Measurements from ENCODE around the gene MACROD1.

The MACROD1 gene

GRCh38 chr11:64070314-64070681 lies 95.6 kb downstream of the MACROD1 start:
- Histone ChIP-seq H3K4me2 (ENCODE audit: low read length) (no peak overlapping the region), H3K4me1 (ENCODE audit: control insufficient read depth, insufficient read depth, low read length) (no peaks in the 10 kb centered on the region), H3K27me3 (ENCODE audit: control insufficient read depth, insufficient read depth, low read length) (no peaks in the 10 kb centered on the region), H3K4me3 (ENCODE audit: low read length) (no peak overlapping the region), H3K9ac (ENCODE audit: low read depth, low read length) (no peak overlapping the region), H3K36me3 (ENCODE audit: insufficient read depth, low read length) (no peaks in the 10 kb centered on the region), H3K9me3 (replicated peaks; ENCODE audit: low read length) (no peaks in the 10 kb centered on the region)

GRCh38 chr11:64069401-64070313 lies 96.3 kb downstream of the MACROD1 start:
- Histone ChIP-seq H3K36me3 (ENCODE audit: insufficient read depth, low read length) (no peaks in the 10 kb centered on the region), H3K4me1 (ENCODE audit: control insufficient read depth, insufficient read depth, low read length) (no peaks in the 10 kb centered on the region), H3K9ac (ENCODE audit: low read depth, low read length) (no peak overlapping the region), H3K4me3 (ENCODE audit: low read length) (no peak overlapping the region), H3K27me3 (ENCODE audit: control insufficient read depth, insufficient read depth, low read length) (no peaks in the 10 kb centered on the region), H3K9me3 (replicated peaks; ENCODE audit: low read length) (no peaks in the 10 kb centered on the region), H3K4me2 (ENCODE audit: low read length) (no peak overlapping the region)

- no peak overlapping the region for H3K4me2 ChIP-seq (ENCODE audit: low read length)
- peaks cover 3% of the 10 kb centered on the region for H3K27me3 ChIP-seq (ENCODE audit: control insufficient read depth, insufficient read depth, low read length)
- no peak overlapping the region for H3K4me3 ChIP-seq (ENCODE audit: low read length)
- no peaks in the 10 kb centered on the region for H3K9me3 ChIP-seq (replicated peaks; ENCODE audit: low read length)
- H3K9ac ChIP-seq (ENCODE audit: low read depth, low read length), result no peak overlapping the region
- H3K36me3 ChIP-seq (ENCODE audit: insufficient read depth, low read length), result no peaks in the 10 kb centered on the region
- H3K4me1 ChIP-seq (ENCODE audit: control insufficient read depth, insufficient read depth, low read length), result no peaks in the 10 kb centered on the region
Observed at GRCh38 chr11:64068705-64069400, 97.1 kb downstream of the MACROD1 start.

- no peak overlapping the region for H3K9ac ChIP-seq (ENCODE audit: low read depth, low read length)
- no peak overlapping the region for H3K4me2 ChIP-seq (ENCODE audit: low read length)
- no peak overlapping the region for H3K4me3 ChIP-seq (ENCODE audit: low read length)
- no peaks in the 10 kb centered on the region for H3K4me1 ChIP-seq (ENCODE audit: control insufficient read depth, insufficient read depth, low read length)
- H3K9me3 ChIP-seq (replicated peaks; ENCODE audit: low read length), result no peaks in the 10 kb centered on the region
- H3K27me3 ChIP-seq (ENCODE audit: control insufficient read depth, insufficient read depth, low read length), result peaks cover 4% of the 10 kb centered on the region
- H3K36me3 ChIP-seq (ENCODE audit: insufficient read depth, low read length), result no peaks in the 10 kb centered on the region
Observed at GRCh38 chr11:64067230-64067993, 98.5 kb downstream of the MACROD1 start.

GRCh38 chr11:64065712-64066111 lies 100.2 kb downstream of the MACROD1 start:
- peaks cover 4% of the 10 kb centered on the region for H3K27me3 ChIP-seq (ENCODE audit: control insufficient read depth, insufficient read depth, low read length)
- no peaks in the 10 kb centered on the region for H3K36me3 ChIP-seq (ENCODE audit: insufficient read depth, low read length)
- no peak overlapping the region for H3K4me2 ChIP-seq (ENCODE audit: low read length)
- no peak overlapping the region for H3K9ac ChIP-seq (ENCODE audit: low read depth, low read length)
- no peaks in the 10 kb centered on the region for H3K9me3 ChIP-seq (replicated peaks; ENCODE audit: low read length)
- peaks cover 2% of the 10 kb centered on the region for H3K4me1 ChIP-seq (ENCODE audit: control insufficient read depth, insufficient read depth, low read length)
- no peak overlapping the region for H3K4me3 ChIP-seq (ENCODE audit: low read length)

- H3K4me1 ChIP-seq (ENCODE audit: control insufficient read depth, insufficient read depth, low read length), result peaks cover 4% of the 10 kb centered on the region
Observed at GRCh38 chr11:64065141-64065465, 100.8 kb downstream of the MACROD1 start.

GRCh38 chr11:64064374-64065140 lies 101.4 kb downstream of the MACROD1 start:
- peaks cover 4% of the 10 kb centered on the region for H3K4me1 ChIP-seq (ENCODE audit: control insufficient read depth, insufficient read depth, low read length)
- H3K9ac ChIP-seq (ENCODE audit: low read depth, low read length), result no peak overlapping the region
- H3K4me2 ChIP-seq (ENCODE audit: low read length), result no peak overlapping the region
- H3K9me3 ChIP-seq (replicated peaks; ENCODE audit: low read length), result no peaks in the 10 kb centered on the region
- H3K4me3 ChIP-seq (ENCODE audit: low read length), result no peak overlapping the region
- no peaks in the 10 kb centered on the region for H3K36me3 ChIP-seq (ENCODE audit: insufficient read depth, low read length)
- peaks cover 4% of the 10 kb centered on the region for H3K27me3 ChIP-seq (ENCODE audit: control insufficient read depth, insufficient read depth, low read length)

More at GRCh38 chr11:64065141-64065465, 100.8 kb downstream of the MACROD1 start:
- Histone ChIP-seq H3K36me3 (ENCODE audit: insufficient read depth, low read length) (no peaks in the 10 kb centered on the region), H3K27me3 (ENCODE audit: control insufficient read depth, insufficient read depth, low read length) (peaks cover 4% of the 10 kb centered on the region), H3K4me2 (ENCODE audit: low read length) (no peak overlapping the region), H3K4me3 (ENCODE audit: low read length) (no peak overlapping the region), H3K9me3 (replicated peaks; ENCODE audit: low read length) (no peaks in the 10 kb centered on the region), H3K9ac (ENCODE audit: low read depth, low read length) (no peak overlapping the region)

- H3K4me3 ChIP-seq (ENCODE audit: low read length), result no peak overlapping the region
- no peak overlapping the region for H3K9ac ChIP-seq (ENCODE audit: low read depth, low read length)
- H3K27me3 ChIP-seq (ENCODE audit: control insufficient read depth, insufficient read depth, low read length), result peaks cover 4% of the 10 kb centered on the region
- no peaks in the 10 kb centered on the region for H3K36me3 ChIP-seq (ENCODE audit: insufficient read depth, low read length)
- H3K9me3 ChIP-seq (replicated peaks; ENCODE audit: low read length), result no peaks in the 10 kb centered on the region
- peaks cover 4% of the 10 kb centered on the region for H3K4me1 ChIP-seq (ENCODE audit: control insufficient read depth, insufficient read depth, low read length)
- no peak overlapping the region for H3K4me2 ChIP-seq (ENCODE audit: low read length)
Observed at GRCh38 chr11:64063777-64064176, 102.1 kb downstream of the MACROD1 start.

GRCh38 chr11:64062185-64063039 lies 103.5 kb downstream of the MACROD1 start:
- H3K27me3 ChIP-seq (ENCODE audit: control insufficient read depth, insufficient read depth, low read length), result peaks cover 4% of the 10 kb centered on the region
- H3K4me1 ChIP-seq (ENCODE audit: control insufficient read depth, insufficient read depth, low read length), result peaks cover 11% of the 10 kb centered on the region
- H3K4me3 ChIP-seq (ENCODE audit: low read length), result no peak overlapping the region
- H3K36me3 ChIP-seq (ENCODE audit: insufficient read depth, low read length), result no peaks in the 10 kb centered on the region
- H3K9ac ChIP-seq (ENCODE audit: low read depth, low read length), result no peak overlapping the region
- H3K4me2 ChIP-seq (ENCODE audit: low read length), result no peak overlapping the region
- no peaks in the 10 kb centered on the region for H3K9me3 ChIP-seq (replicated peaks; ENCODE audit: low read length)

GRCh38 chr11:64060861-64061444 lies 105.0 kb downstream of the MACROD1 start:
- Histone ChIP-seq H3K36me3 (ENCODE audit: insufficient read depth, low read length) (no peaks in the 10 kb centered on the region), H3K9ac (ENCODE audit: low read depth, low read length) (peak overlapping the region; percentile 54), H3K4me3 (ENCODE audit: low read length) (peak overlapping the region; percentile 63), H3K4me2 (ENCODE audit: low read length) (peak overlapping the region; percentile 86), H3K9me3 (replicated peaks; ENCODE audit: low read length) (no peaks in the 10 kb centered on the region), H3K27me3 (ENCODE audit: control insufficient read depth, insufficient read depth, low read length) (peaks cover 4% of the 10 kb centered on the region), H3K4me1 (ENCODE audit: control insufficient read depth, insufficient read depth, low read length) (peaks cover 11% of the 10 kb centered on the region)

All from skeletal muscle satellite cell (primary cell).